ENCODE results near the gene ROBO1. TPM values are rescaled to one million over a fixed set of nuclear protein-coding genes. Genes with fewer than 3 reads are reported as not detected.
"Not testable (repeated sequence)": the region's sequence is repeated elsewhere in the genome, so short reads cannot be mapped to it uniquely, and the experiment has no call there.

Gene ROBO1
- total RNA-seq, 1 donor from 2014 or later: 13.4 TPM

DNA sequence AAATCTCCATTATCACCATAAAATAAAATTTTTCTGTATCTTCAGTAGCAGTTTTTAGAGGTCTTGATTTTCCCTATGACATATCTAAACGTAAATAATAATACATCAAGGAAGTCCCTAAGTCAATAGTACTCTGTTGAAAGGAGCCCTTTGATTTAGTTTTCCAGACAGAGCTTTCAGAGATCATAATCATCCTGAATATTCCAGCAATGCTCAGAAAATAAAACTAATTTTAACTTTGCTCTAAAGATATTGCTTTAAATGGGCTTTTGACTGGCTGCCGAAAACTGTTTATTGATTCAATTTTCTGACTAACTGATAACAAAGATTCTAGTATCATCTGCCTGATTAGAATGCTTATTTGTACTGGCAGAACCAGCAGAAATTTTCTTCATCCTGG is 40.7 kb upstream of the ROBO1 start:
- TF ChIP-seq, protein P1, sequence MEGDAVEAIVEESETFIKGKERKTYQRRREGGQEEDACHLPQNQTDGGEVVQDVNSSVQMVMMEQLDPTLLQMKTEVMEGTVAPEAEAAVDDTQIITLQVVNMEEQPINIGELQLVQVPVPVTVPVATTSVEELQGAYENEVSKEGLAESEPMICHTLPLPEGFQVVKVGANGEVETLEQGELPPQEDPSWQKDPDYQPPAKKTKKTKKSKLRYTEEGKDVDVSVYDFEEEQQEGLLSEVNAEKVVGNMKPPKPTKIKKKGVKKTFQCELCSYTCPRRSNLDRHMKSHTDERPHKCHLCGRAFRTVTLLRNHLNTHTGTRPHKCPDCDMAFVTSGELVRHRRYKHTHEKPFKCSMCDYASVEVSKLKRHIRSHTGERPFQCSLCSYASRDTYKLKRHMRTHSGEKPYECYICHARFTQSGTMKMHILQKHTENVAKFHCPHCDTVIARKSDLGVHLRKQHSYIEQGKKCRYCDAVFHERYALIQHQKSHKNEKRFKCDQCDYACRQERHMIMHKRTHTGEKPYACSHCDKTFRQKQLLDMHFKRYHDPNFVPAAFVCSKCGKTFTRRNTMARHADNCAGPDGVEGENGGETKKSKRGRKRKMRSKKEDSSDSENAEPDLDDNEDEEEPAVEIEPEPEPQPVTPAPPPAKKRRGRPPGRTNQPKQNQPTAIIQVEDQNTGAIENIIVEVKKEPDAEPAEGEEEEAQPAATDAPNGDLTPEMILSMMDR (IDR thresholded peaks at IDR 0.05): no peak
- no peak overlapping the region for H3K4me3 ChIP-seq
- H3K4me1 ChIP-seq: no peaks in the 10 kb centered on the region
- no peaks in the 10 kb centered on the region for H3K36me3 ChIP-seq
- H3K27ac ChIP-seq: no peak overlapping the region
- DNase-seq (ENCODE audit: low spot score in 2 of 2): no peak
- no peaks in the 10 kb centered on the region for H3K27me3 ChIP-seq
- no peaks in the 10 kb centered on the region for H3K9me3 ChIP-seq
- intact Hi-C loops (cut with DNase I): no loop called here

DNA sequence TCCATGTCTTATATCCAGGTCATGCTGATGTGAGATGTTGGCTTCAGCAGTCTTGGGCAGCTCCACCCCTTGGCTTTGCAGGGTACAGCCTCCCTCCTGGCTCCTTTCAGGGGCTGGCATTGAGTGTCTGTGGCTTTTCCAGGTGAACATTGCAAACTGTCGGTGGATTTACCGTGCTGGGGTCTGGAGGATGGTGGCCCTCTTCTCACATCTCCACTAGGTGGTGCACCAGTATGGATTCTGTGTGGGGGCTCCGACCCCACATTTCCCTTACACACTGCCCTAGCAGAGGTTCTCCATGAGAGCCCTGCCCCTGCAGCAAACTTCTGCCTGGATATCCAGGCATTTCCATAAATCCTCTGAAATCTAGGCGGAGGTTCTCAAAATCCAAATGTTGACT is 22.4 kb upstream of the ROBO1 start:
- H3K4me3 ChIP-seq; H3K27me3 ChIP-seq; H3K27ac ChIP-seq; intact Hi-C loops (cut with DNase I); H3K9me3 ChIP-seq; H3K36me3 ChIP-seq; DNase-seq (ENCODE audit: low spot score in 2 of 2); H3K4me1 ChIP-seq: not testable (repeated sequence)

DNA sequence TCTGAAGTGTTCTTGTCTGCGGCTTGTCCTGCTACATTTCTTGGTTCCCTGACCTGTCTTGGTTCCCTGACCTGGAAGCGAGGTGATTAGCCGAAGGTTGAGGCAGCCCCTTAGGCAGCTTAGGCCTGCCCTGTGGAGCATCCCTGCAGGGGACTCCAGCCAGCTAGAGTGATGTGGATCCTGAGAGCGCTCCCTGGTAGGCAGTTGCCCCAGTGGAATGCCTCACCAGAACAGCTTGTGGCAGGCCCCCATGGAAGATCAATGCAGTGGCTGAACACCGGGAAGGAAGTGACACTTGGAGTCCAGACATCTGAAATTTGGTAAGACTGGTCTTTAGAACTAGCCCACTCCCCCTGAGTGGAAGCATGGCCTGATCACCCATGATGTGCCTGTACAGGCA is 5.5 kb upstream of the ROBO1 start:
- H3K4me3 ChIP-seq: no peak overlapping the region

DNA sequence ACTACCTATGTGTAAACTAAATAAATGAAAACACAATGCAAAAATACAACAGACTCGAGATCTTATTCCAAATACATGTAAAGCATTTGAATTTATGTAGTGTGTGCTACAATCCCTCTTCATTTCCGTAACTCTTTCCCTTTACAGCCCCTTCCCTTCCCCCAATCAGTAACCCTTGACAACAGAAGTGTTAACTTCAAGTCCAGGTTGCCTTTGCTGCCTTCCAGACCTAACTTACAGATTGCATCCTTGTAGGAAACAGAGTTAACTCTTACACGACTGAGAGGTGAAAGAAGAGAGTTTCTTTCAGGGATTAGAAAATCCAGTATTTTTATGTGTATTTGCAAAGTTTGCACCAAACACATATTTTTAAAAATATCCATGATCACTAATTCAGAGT is 1.4 kb upstream of the ROBO1 start:
- intact Hi-C loops (cut with DNase I): no loop called here
- Histone ChIP-seq H3K4me1 (no peaks in the 10 kb centered on the region), H3K27ac (no peak overlapping the region), H3K4me3 (no peak overlapping the region), H3K36me3 (no peaks in the 10 kb centered on the region), H3K9me3 (no peaks in the 10 kb centered on the region), H3K27me3 (no peaks in the 10 kb centered on the region)
- no peak for DNase-seq (ENCODE audit: low spot score in 2 of 2)
- TF ChIP-seq, protein P1 (IDR thresholded peaks at IDR 0.05): no peak

More for the DNA sequence above, 5.5 kb upstream of the ROBO1 start:
- TF ChIP-seq, protein P1 (IDR thresholded peaks at IDR 0.05): no peak
- H3K27me3 ChIP-seq: no peaks in the 10 kb centered on the region
- DNase-seq (ENCODE audit: low spot score in 2 of 2): no peak
- no peaks in the 10 kb centered on the region for H3K36me3 ChIP-seq
- no peaks in the 10 kb centered on the region for H3K4me1 ChIP-seq
- no peak overlapping the region for H3K27ac ChIP-seq
- intact Hi-C loops (cut with DNase I): no loop called here
- no peaks in the 10 kb centered on the region for H3K9me3 ChIP-seq

DNA sequence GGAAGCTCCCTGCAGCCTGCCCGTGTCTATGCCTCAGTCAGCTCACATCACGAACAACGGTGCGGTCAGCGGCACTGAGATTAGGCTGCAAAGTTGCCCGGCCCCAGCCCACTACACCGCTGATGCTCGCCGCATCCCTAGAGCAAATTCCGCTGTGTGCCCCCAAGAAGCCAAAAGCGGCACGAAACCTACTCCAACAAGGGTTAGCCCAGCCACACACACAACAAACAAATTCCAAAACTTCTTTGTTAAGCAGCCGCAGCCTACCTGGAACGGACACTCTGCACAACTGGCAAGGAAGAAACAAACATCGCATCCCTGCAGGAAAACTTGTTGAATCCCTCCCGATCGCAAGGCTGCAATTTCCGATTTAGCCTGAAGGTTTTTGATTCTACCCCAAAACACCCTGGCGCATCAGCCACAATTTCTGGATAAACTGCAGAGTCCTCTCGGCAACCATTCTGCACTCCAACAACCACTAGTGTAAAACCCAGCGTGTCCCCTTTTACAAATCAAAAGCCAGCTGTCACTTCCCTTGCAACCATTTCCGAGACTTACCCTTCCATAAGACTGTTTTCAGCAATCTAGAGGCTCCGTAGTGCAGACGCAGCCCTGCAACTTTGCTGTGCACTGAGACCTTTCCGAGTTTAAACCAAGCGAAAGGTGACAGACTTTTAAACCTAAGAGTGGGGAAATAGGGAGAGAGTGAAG is 449 bp downstream of the ROBO1 start:
- TF ChIP-seq, protein P1 (IDR thresholded peaks at IDR 0.05): no peak

DNA sequence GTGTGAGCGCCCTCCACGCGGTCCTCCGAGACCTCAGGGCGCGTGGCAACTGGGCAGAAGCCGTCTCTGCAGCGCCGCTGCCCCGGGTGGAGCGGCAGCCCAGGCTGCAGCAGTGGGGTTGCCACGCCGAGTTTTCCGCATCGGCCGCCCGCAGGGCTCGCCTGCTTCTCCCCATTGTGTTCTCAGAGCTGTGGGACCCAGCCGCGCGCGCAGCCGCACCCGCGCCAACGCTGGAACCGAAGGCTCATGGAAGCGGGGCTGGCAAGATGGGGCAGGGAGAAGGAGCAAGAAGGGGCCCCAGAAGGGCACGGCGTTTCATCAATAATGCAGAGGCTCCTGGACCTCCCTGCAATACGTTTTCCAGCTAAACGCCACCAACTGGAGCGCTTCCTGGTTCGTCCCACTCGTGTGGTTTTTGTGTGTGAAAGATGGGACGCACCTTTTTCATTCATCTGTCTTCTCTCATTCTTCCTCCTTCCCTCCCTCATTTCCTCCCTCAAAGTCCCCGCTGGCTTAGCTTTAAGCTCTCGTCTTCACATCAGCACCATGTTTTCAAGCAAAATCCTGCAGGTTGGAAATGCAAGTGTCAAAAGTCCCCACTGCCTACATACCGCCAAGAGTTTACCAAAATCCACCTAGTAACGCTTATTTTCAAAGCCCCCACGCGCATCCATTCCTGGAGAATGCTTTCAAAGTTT is 1.2 kb downstream of the ROBO1 start:
- peak overlapping the region; percentile 15 to 33 for H3K4me3 ChIP-seq
- no peak overlapping the region for H3K27ac ChIP-seq
- intact Hi-C loops (cut with DNase I): no loop called here
- TF ChIP-seq, protein P1 (IDR thresholded peaks at IDR 0.05): no peak
- H3K4me1 ChIP-seq: no peaks in the 10 kb centered on the region
- H3K36me3 ChIP-seq: no peaks in the 10 kb centered on the region
- H3K9me3 ChIP-seq: no peaks in the 10 kb centered on the region
- no peak for DNase-seq (ENCODE audit: low spot score in 2 of 2)
- H3K27me3 ChIP-seq: no peaks in the 10 kb centered on the region

More for the DNA sequence above, 449 bp downstream of the ROBO1 start:
- DNase-seq (ENCODE audit: low spot score in 2 of 2): no peak
- Histone ChIP-seq H3K27ac (no peak overlapping the region), H3K27me3 (no peaks in the 10 kb centered on the region), H3K9me3 (no peaks in the 10 kb centered on the region), H3K4me3 (peak overlapping the region in 1 of 2 donors; percentile 33), H3K36me3 (no peaks in the 10 kb centered on the region), H3K4me1 (no peaks in the 10 kb centered on the region)
- intact Hi-C loops (cut with DNase I): no loop called here

Measured in ascending aorta (tissue), 2 donors.